HG02840 (cell line): ENCODE results near the gene ME2.
"Not testable (repeated sequence)": the region's sequence is repeated elsewhere in the genome, so short reads cannot be mapped to it uniquely, and the experiment has no call there.

Experiments used
- ATAC-seq: cut with Tn5 transposase; IDR thresholded peaks from one replicate; pipeline ENCODE4 v1.9.1; 2021; ENCODE audit warnings: mild to moderate bottlenecking, moderate library complexity, moderate number of reproducible peaks; ENCODE audit not compliant: unreplicated experiment, low FRiP score

The ME2 gene

DNA sequence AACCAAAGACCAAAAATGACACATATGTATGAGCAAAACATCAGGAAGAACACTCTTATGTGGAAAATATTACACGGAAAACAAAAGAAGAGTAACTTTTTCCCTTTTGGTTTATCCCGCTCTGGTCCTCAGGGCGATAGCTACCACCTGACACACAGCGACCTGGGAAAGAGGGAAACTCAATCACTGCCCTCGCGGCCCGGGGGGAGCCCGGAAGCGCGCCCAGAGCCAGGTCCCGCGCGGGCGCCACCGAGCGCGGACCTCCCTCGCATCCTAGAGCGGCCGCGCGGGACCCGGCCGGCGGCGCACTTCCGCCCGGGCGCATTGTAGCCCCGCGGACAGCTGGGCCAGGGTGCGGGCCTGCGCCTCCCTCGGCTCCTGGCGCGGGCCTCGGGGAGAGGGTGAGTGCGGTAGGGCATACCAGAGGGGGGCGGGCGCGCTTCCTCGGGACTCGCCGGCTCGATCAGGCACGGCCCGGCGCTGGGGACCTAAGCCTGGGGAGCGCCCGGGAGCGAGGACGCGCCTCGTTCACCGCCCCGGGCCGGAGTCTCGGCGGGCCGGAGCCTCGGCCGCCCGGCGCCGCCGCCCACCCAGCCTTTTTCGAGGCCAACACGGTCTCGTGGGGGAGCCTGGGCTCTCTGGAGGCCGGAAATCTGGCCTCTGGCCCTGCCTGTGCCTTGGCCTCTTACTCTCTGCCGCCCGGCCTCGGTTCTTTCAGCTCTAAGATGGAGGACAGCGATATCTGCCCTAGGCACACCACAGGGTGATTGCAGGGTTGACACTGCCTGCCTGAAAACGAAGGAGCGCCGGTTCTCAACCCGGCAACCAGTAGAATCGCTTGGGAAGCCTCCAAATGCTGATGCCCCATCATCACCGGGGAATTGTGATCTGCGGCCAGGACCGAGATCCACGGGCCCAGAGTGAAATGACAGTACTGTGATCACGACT, 89.1 kb downstream of the ME2 start, which contains the start of gene ELAC1:
Gene ELAC1 (plus strand): TSS at position 327 of the 948 bp plus-strand sequence. CDS start 6,365 bp downstream, outside the sequence.
- peak; percentile 91 for ATAC-seq

DNA sequence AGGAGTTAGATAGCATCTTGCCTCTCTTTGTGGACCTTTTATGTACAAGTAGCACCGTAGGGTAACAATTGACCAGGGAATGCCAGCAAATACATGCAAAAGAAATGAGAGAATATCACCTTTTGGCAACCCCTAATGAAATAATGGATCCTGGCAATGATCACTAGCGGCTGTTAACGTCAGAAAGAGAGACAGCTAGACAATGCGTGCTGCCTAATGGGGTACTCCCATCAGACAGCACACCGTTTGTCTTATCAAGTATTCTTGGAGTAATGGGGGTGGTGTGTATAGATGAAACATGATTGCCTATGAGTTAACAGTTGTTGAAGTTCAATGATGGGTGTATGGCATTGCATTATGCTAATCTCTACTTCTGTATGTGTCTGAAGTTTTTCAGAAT, 90.5 kb downstream of the ME2 start:
- no peak for ATAC-seq

- no peak for ATAC-seq
Measured at GRCh38 chr18:50970006-50970405, 91.1 kb downstream of the ME2 start.

GRCh38 chr18:50972404-50972803, 93.5 kb downstream of the ME2 start:
- ATAC-seq, result not testable (repeated sequence)

- ATAC-seq, result no peak
Measured at GRCh38 chr18:50973367-50974126, 94.6 kb downstream of the ME2 start.

GRCh38 chr18:50977037-50977760, 98.3 kb downstream of the ME2 start:
- ATAC-seq, result no peak

DNA sequence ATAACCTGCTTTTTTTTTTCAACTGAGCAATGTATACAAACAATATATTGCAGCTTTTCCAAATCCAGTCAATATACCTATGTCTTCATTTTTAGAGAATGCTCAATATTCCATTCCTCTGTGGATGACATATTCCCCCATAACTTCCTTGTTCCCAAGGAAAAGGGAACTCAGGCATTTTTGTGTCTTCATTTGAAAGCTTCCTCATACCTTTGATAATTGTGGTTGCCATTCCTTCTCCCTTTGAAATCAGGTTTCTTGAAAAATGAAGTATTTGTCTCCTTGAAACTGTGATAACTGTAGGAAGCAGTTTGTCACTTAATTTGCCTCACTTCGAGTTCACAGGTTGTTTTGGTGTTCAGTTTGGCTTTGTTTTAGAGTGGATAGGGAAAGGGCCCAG, 102.5 kb downstream of the ME2 start:
- no peak for ATAC-seq

- ATAC-seq, result no peak
Measured at GRCh38 chr18:50982086-50982801, 103.3 kb downstream of the ME2 start.

DNA sequence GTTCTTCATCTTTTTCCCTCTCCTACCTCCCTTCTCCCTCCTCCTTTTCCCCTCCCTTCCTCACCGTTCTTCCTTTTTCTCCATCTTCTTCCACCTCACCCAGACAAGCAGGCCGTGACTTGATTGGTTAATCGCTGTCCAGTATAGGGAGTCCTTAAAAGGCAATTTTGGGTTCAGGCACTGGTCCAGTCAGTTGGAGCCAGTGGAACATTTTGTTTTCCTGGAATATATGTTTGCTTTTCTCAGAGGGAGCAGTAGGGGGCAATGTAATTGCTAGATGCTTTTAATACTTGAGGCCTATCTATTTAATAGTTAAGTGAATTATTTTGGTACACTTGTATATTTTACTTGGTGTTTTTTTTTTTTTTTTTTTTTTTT, 103.9 kb downstream of the ME2 start:
- no peak for ATAC-seq

GRCh38 chr18:50986360-50987087, 107.6 kb downstream of the ME2 start:
- ATAC-seq, result no peak

GRCh38 chr18:50987261-50987660, 108.3 kb downstream of the ME2 start:
- no peak for ATAC-seq

DNA sequence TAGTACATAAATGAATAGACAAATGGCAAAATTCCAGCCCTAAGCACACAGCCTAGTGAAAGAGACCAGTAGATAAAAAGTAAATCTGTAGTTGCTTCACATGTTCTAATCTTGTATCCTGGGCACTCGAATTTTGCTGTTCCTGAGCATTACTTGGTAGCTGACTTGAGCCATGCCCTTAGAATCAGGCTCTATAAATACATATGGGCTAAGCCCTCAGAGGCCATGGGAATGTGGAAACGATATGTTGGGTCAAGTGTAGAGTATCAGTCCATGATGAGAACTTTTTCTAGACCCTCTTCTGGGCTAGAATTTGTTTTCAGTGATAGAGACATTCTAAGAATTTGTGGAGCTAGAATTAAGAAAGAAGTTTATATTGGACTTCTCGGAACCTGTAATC, 110.8 kb downstream of the ME2 start:
- ATAC-seq, result no peak

DNA sequence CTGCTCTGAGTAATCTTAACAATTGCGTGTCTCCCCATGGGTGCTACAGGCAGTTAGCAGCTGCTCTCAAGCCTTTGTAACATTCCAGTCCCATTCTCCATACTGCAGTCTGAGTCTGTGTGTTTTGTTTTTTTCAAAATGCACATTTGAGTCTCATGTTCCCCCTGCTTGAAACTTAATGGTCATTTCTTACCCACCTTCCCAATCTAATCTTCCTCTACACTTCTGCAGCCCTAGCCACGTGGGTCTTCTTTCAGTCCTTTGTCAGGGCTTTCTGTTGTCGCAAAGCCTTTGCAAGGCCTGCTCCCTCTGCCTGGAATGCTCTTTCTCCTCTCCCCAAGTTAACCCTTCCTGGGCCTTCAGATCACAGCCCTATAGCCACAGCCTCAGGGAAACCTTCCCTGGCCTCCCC, 113.4 kb downstream of the ME2 start:
- no peak for ATAC-seq

DNA sequence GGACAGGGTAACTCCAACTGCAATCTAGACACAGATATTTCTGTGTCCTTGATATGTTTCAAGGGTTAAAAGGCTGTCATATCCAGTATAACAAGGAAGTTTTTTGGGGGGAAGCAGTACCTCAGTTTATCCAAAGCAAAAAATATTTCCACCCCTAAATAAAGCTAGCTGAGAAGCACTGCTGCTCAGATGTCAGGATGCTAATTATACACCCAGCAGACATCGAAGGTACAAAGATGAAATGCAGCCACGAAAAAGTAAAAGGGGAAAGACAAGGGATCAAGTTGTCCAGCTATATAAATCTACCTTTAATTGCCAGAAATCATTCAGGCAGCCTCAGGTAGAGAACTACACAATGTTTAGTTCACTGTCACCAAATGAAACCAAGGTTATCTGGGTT, 115.1 kb downstream of the ME2 start:
- no peak for ATAC-seq

GRCh38 chr18:51003174-51003573, 124.3 kb downstream of the ME2 start:
- ATAC-seq, result not testable (repeated sequence)
